A549 (cell line): Measurements from ENCODE around the gene EMX1. TPM values are rescaled to one million over a fixed set of nuclear protein-coding genes. Genes with fewer than 3 reads are reported as not detected.

ENCODE experiments used
- ATAC-seq, 2 experiments: fragments of 200-7000 bp in 1 of 2; fragments of >200 bp in 1 of 2; cut with Nextera tagmentation in 1 of 2; cut with Tn5 transposase in 1 of 2; 3 replicates each; pipeline versions ENCODE4 v1.8.0 to v1.9.1; 2018 to 2020; ENCODE audit warnings: mild to moderate bottlenecking in 1 of 2, moderate library complexity in 1 of 2
- CTCF ChIA-PET: fragments of 300-600 bp; sonication (Branson Sonifier 250); formaldehyde crosslinking; extraction: SDS; loops from one replicate; lab custom pipeline; 2021; ENCODE audit warnings: antibody characterized with exemption, inconsistent platforms; lab: Yijun Ruan, JAX
- POLR2A ChIA-PET: fragments of 350-600 bp; formaldehyde crosslinking; extraction: SDS; loops from one replicate; lab custom pipeline; 2021; ENCODE audit warnings: antibody characterized with exemption, inconsistent platforms; lab: Yijun Ruan, JAX
- DNase-seq, 2 experiments: peaks; one replicate each; pipeline versions ENCODE4 v3.0.0 to v3.0.0-alpha.2; 2011 to 2016; ENCODE audit warnings: low read depth in 1 of 2, low spot score in 1 of 2
- FAIRE-seq: peaks from 2 replicates; lab custom pipeline; 2011; peaks lifted over from hg19 to GRCh38; lab: Jason Lieb, UNC
- H3K27ac ChIP-seq, 2 experiments: fragments of >200 bp; sonication (Bioruptor Twin); formaldehyde crosslinking; 3 replicates each; pipeline ENCODE4 v1.5.1; 2016 to 2017
- H3K4me1 ChIP-seq: fragments of >200 bp; sonication (Bioruptor Twin); formaldehyde crosslinking; 3 replicates; pipeline ENCODE4 v1.6.1; 2016
- H3K4me2 ChIP-seq: fragments of >200 bp; sonication (Bioruptor Twin); formaldehyde crosslinking; 3 replicates; pipeline ENCODE4 v1.6.1; 2016
- H3K4me3 ChIP-seq: fragments of >200 bp; sonication (Bioruptor Twin); formaldehyde crosslinking; 3 replicates; pipeline ENCODE4 v1.5.1; 2016
- H3K9me3 ChIP-seq: fragments of >200 bp; sonication (Bioruptor Twin); formaldehyde crosslinking; 3 replicates; pipeline ENCODE4 v1.6.1; 2016
- BHLHE40 ChIP-seq: IDR thresholded peaks from 2 replicates; pipeline ENCODE4 v1.6.1; 2012; ENCODE audit warnings: low read depth, low read length, inconsistent platforms
- CHD4 ChIP-seq: fragments of 200-600 bp; sonication (generic); IDR thresholded peaks from 2 replicates; pipeline ENCODE4 v1.6.1; 2016; ENCODE audit warnings: antibody characterized with exemption, mild to moderate bottlenecking, borderline replicate concordance
- ESRRA ChIP-seq: fragments of 150-350 bp; IDR thresholded peaks from 2 replicates; pipeline ENCODE4 v1.6.1; 2014; ENCODE audit warnings: mild to moderate bottlenecking, low read length, borderline replicate concordance
- FOSB ChIP-seq: fragments of 250-450 bp; sonication (Bioruptor Pico); IDR thresholded peaks from 2 replicates; pipeline ENCODE4 v1.5.0; 2020; ENCODE audit warnings: mild to moderate bottlenecking, moderate library complexity
- GATA3 ChIP-seq: IDR thresholded peaks from 2 replicates; pipeline ENCODE4 v1.6.1; 2012; ENCODE audit warnings: borderline replicate concordance
- HDAC2 ChIP-seq: fragments of 200-600 bp; sonication (generic); IDR thresholded peaks from 2 replicates; pipeline ENCODE4 v1.6.1; 2016
- HES2 ChIP-seq: fragments of >200 bp; sonication (Bioruptor Twin); formaldehyde crosslinking; IDR thresholded peaks from 2 replicates; pipeline ENCODE4 v1.6.1; 2016
- HOXB13 ChIP-seq: fragments of 250-450 bp; sonication (Bioruptor Pico); IDR thresholded peaks from 2 replicates; pipeline ENCODE4 v1.5.0; 2020; ENCODE audit warnings: low read depth, mild to moderate bottlenecking, moderate library complexity
- HOXB5 ChIP-seq: fragments of 250-450 bp; sonication (Bioruptor Pico); IDR thresholded peaks from 2 replicates; pipeline ENCODE4 v1.5.0; 2020; ENCODE audit warnings: mild to moderate bottlenecking, moderate library complexity
- JUN ChIP-seq, 2 experiments: fragments of >200 bp; sonication (Bioruptor Twin); formaldehyde crosslinking; IDR thresholded peaks; 2 replicates in 1 of 2; 3 replicates in 1 of 2; pipeline ENCODE4 v1.6.1; 2016 to 2017
- MAX ChIP-seq: IDR thresholded peaks from 2 replicates; pipeline ENCODE4 v1.6.1; 2012
- NFE2L2 ChIP-seq: fragments of 150-350 bp; conservative IDR thresholded peaks from 2 replicates; pipeline ENCODE4 v1.6.1; 2014; ENCODE audit warnings: low read length
- POLR2AphosphoS2 ChIP-seq: conservative IDR thresholded peaks from 2 replicates; pipeline ENCODE4 v1.6.1; 2012; ENCODE audit warnings: low read length, improper control_type of control experiment, inconsistent platforms
- SREBF2 ChIP-seq: fragments of 450-650 bp; IDR thresholded peaks from 2 replicates; pipeline ENCODE4 v1.6.1; 2014; ENCODE audit warnings: mild to moderate bottlenecking, moderate library complexity
- TP53 ChIP-seq: fragments of 250-450 bp; sonication (Bioruptor Pico); IDR thresholded peaks from 2 replicates; pipeline ENCODE4 v1.5.0; 2021; ENCODE audit warnings: mild to moderate bottlenecking, moderate library complexity
- ZNF302 ChIP-seq: fragments of 250-450 bp; sonication (Bioruptor Pico); IDR thresholded peaks from 2 replicates; pipeline ENCODE4 v1.9.0; 2021; ENCODE audit warnings: inconsistent platforms, mild to moderate bottlenecking, moderate library complexity
- WGBS: methylation state at CpG from one replicate; pipeline ENCODE4 v1.1.6; 2017; ENCODE audit errors: missing lambda C conversion rate; 5-methylcytosine and 5-hydroxymethylcytosine counted together
- polyA plus RNA-seq, 4 experiments: library from polyadenylated mRNA; depleted of rRNA in 3 of 4; stranded (reverse); fragments of >200 nt; fragmentation: RNase III in 1 of 4; extraction: RNeasy Plus Mini Kit Qiagen cat#74134 plus additional on column Dnase treatment in 1 of 4; gene quantifications; 2 replicates in 3 of 4; 3 replicates in 1 of 4; pipeline ENCODE4 v1.2.3, GENCODE V29; 2011 to 2017
- TF ChIP-seq, protein P1 (sequence below): fragments of >200 bp; sonication (Bioruptor Twin); formaldehyde crosslinking; IDR thresholded peaks from 3 replicates; pipeline ENCODE4 v1.5.1; 2016
- TF ChIP-seq, protein P2 (sequence below): fragments of 450-650 bp; IDR thresholded peaks from 2 replicates; pipeline ENCODE4 v1.6.1; 2014; ENCODE audit warnings: antibody characterized with exemption
- TF ChIP-seq, protein P3 (sequence below): IDR thresholded peaks from 2 replicates; pipeline ENCODE4 v1.6.1; 2012; ENCODE audit warnings: low read depth, borderline replicate concordance

Gene EMX1
- polyA plus RNA-seq, 2 of the 4 experiments (the other 2 are of a cell fraction): 0.05 TPM; not detected in 1

- TF ChIP-seq MAX (no peak), JUN (IDR thresholded peaks at IDR 0.05) (no peak), HES2 (no peak), NFE2L2 (no peak), POLR2AphosphoS2 (no peak), FOSB (CRISPR knock-in tag) (no peak), ZNF302 (CRISPR knock-in tag) (no peak)
- TF ChIP-seq, protein P1, sequence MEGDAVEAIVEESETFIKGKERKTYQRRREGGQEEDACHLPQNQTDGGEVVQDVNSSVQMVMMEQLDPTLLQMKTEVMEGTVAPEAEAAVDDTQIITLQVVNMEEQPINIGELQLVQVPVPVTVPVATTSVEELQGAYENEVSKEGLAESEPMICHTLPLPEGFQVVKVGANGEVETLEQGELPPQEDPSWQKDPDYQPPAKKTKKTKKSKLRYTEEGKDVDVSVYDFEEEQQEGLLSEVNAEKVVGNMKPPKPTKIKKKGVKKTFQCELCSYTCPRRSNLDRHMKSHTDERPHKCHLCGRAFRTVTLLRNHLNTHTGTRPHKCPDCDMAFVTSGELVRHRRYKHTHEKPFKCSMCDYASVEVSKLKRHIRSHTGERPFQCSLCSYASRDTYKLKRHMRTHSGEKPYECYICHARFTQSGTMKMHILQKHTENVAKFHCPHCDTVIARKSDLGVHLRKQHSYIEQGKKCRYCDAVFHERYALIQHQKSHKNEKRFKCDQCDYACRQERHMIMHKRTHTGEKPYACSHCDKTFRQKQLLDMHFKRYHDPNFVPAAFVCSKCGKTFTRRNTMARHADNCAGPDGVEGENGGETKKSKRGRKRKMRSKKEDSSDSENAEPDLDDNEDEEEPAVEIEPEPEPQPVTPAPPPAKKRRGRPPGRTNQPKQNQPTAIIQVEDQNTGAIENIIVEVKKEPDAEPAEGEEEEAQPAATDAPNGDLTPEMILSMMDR: no peak
- Histone ChIP-seq H3K9me3 (no peaks in the 10 kb centered on the region), H3K4me2 (no peak overlapping the region), H3K4me1 (peaks cover 8% of the 10 kb centered on the region; the same call in 1 of the 3 replicates), H3K4me3 (no peak overlapping the region), H3K27ac (no peak overlapping the region)
- no peak for DNase-seq
- no peak for ATAC-seq
- 63% methylated on average over 4 of the region's 4 CpGs for WGBS
- no peak for FAIRE-seq
- POLR2A ChIA-PET: no interaction called here
- CTCF ChIA-PET: interaction anchor here (0.7 to 13.9 kb wide), 11 partner anchors 10 to 316 kb away, joined by 3 to 260 read pairs (median 58); partner anchors contain the start of genes EMX1 and SPR
Observed at GRCh38 chr2:72896446-72896845, 20.9 kb upstream of the EMX1 start.

- FAIRE-seq (no peak), DNase-seq (no peak), ATAC-seq (no peak)
- H3K4me1 ChIP-seq: peaks cover 8% of the 10 kb centered on the region; the same call in 1 of the 3 replicates
- TF ChIP-seq HDAC2 (no peak), GATA3 (no peak), SREBF2 (no peak)
- WGBS: 61% methylated on average over 18 of the region's 18 CpGs
- no peak overlapping the region for H3K27ac ChIP-seq
- H3K9me3 ChIP-seq: peaks cover 2% of the 10 kb centered on the region; the same call in 1 of the 3 replicates
- ChIA-PET POLR2A (no interaction called here), CTCF (interaction anchor here (0.7 to 13.9 kb wide), 10 partner anchors 10 to 313 kb away, joined by 3 to 260 read pairs (median 12); partner anchors contain the start of gene SPR)
- no peak overlapping the region for H3K4me2 ChIP-seq
- no peak overlapping the region for H3K4me3 ChIP-seq
Observed at GRCh38 chr2:72897785-72898584, 19.3 kb upstream of the EMX1 start.

- no peak for FAIRE-seq
- 46% methylated on average over 2 of the region's 2 CpGs for WGBS
Observed at GRCh38 chr2:72898585-72898906, 18.8 kb upstream of the EMX1 start.

More at GRCh38 chr2:72898585-72898906, 18.8 kb upstream of the EMX1 start:
- Histone ChIP-seq H3K4me2 (no peak overlapping the region), H3K9me3 (peaks cover 6% of the 10 kb centered on the region; the same call in 1 of the 3 replicates), H3K27ac (no peak overlapping the region), H3K4me1 (peaks cover 8% of the 10 kb centered on the region; the same call in 1 of the 3 replicates), H3K4me3 (no peak overlapping the region)
- DNase-seq: no peak
- CTCF ChIA-PET: interaction anchor here (0.9 to 13.9 kb wide), 8 partner anchors 12 to 312 kb away, joined by 3 to 260 read pairs (median 7); partner anchors contain the start of gene SPR
- ATAC-seq: no peak
- TF ChIP-seq TP53 (CRISPR knock-in tag) (no peak), HOXB13 (CRISPR knock-in tag) (no peak), BHLHE40 (no peak), HOXB5 (no peak), ESRRA (no peak), CHD4 (no peak)
- TF ChIP-seq, protein P2, sequence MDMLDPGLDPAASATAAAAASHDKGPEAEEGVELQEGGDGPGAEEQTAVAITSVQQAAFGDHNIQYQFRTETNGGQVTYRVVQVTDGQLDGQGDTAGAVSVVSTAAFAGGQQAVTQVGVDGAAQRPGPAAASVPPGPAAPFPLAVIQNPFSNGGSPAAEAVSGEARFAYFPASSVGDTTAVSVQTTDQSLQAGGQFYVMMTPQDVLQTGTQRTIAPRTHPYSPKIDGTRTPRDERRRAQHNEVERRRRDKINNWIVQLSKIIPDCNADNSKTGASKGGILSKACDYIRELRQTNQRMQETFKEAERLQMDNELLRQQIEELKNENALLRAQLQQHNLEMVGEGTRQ: no peak
- TF ChIP-seq, protein P3, sequence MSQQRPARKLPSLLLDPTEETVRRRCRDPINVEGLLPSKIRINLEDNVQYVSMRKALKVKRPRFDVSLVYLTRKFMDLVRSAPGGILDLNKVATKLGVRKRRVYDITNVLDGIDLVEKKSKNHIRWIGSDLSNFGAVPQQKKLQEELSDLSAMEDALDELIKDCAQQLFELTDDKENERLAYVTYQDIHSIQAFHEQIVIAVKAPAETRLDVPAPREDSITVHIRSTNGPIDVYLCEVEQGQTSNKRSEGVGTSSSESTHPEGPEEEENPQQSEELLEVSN: no peak
- POLR2A ChIA-PET: no interaction called here
